H9 (cell line): ENCODE results near the gene LDLRAD4. TPM values are rescaled to one million over a fixed set of nuclear protein-coding genes. Genes with fewer than 3 reads are reported as not detected.

Experiments
- DNase-seq: peaks from one replicate; pipeline ENCODE4 v3.0.0-alpha.2; 2017
- H2AFZ ChIP-seq: one replicate; pipeline ENCODE4 v1.6.1; 2013; ENCODE audit warnings: mild to moderate bottlenecking, low read length, control low read depth, moderate library complexity
- H2AK5ac ChIP-seq: 2 replicates; pipeline ENCODE4 v1.6.1; 2013; ENCODE audit warnings: low read length, control low read depth, mixed read lengths; ENCODE audit not compliant: insufficient read length
- H2BK120ac ChIP-seq: one replicate; pipeline ENCODE4 v1.6.1; 2013; ENCODE audit warnings: low read depth, mild to moderate bottlenecking, low read length, control low read depth, inconsistent platforms; ENCODE audit not compliant: poor library complexity, severe bottlenecking
- H2BK12ac ChIP-seq: 2 replicates; pipeline ENCODE4 v1.6.1; 2013; ENCODE audit warnings: low read length, control low read depth, mixed read lengths, low read depth; ENCODE audit not compliant: insufficient read length
- H2BK15ac ChIP-seq: 2 replicates; pipeline ENCODE4 v1.6.1; 2013; ENCODE audit warnings: low read depth, low read length, control low read depth
- H2BK20ac ChIP-seq: one replicate; pipeline ENCODE4 v1.6.1; 2013; ENCODE audit warnings: low read depth, mild to moderate bottlenecking, low read length, control low read depth, inconsistent platforms; ENCODE audit not compliant: poor library complexity, severe bottlenecking
- H2BK5ac ChIP-seq: 2 replicates; pipeline ENCODE4 v1.6.1; 2013; ENCODE audit warnings: low read length, control low read depth, mixed read lengths; ENCODE audit not compliant: insufficient read length
- H3K14ac ChIP-seq: 2 replicates; pipeline ENCODE4 v1.6.1; 2013; ENCODE audit warnings: low read length, control low read depth; ENCODE audit not compliant: insufficient read depth
- H3K18ac ChIP-seq: 2 replicates; pipeline ENCODE4 v1.6.1; 2013; ENCODE audit warnings: low read depth, mild to moderate bottlenecking, mixed read lengths, low read length, control low read depth; ENCODE audit not compliant: insufficient read length
- H3K23ac ChIP-seq: 2 replicates; pipeline ENCODE4 v1.6.1; 2013; ENCODE audit warnings: low read length, control low read depth, mixed read lengths, low read depth; ENCODE audit not compliant: insufficient read length
- H3K23me2 ChIP-seq: 2 replicates; pipeline ENCODE4 v1.6.1; 2013; ENCODE audit warnings: low read depth, mild to moderate bottlenecking, mixed read lengths, low read length, control low read depth; ENCODE audit not compliant: insufficient read length, poor library complexity, severe bottlenecking
- H3K27ac ChIP-seq: 2 replicates; pipeline ENCODE4 v1.5.1; 2013; ENCODE audit warnings: low read length, control low read depth, mixed read lengths, low read depth; ENCODE audit not compliant: insufficient read length
- H3K27me3 ChIP-seq: 2 replicates; pipeline ENCODE4 v1.6.1; 2013; ENCODE audit warnings: low read length, control low read depth, inconsistent platforms; ENCODE audit not compliant: insufficient read depth
- H3K4ac ChIP-seq: 2 replicates; pipeline ENCODE4 v1.6.1; 2013; ENCODE audit warnings: low read depth, mild to moderate bottlenecking, control low read depth, inconsistent platforms, low read length, moderate library complexity
- H3K4me1 ChIP-seq: 2 replicates; pipeline ENCODE4 v1.6.1; 2013; ENCODE audit warnings: low read length, control low read depth, inconsistent platforms; ENCODE audit not compliant: insufficient read depth
- H3K4me2 ChIP-seq: 2 replicates; pipeline ENCODE4 v1.6.1; 2013; ENCODE audit warnings: low read length, control low read depth, mixed read lengths; ENCODE audit not compliant: insufficient read length, insufficient read depth
- H3K56ac ChIP-seq: 2 replicates; pipeline ENCODE4 v1.6.1; 2013; ENCODE audit warnings: low read depth, mild to moderate bottlenecking, mixed read lengths, low read length, control low read depth; ENCODE audit not compliant: insufficient read length
- H3K79me1 ChIP-seq: 2 replicates; pipeline ENCODE4 v1.6.1; 2013; ENCODE audit warnings: low read depth, mild to moderate bottlenecking, moderate library complexity, low read length, control low read depth, inconsistent platforms; ENCODE audit not compliant: insufficient read depth, poor library complexity, severe bottlenecking
- H3K79me2 ChIP-seq: 2 replicates; pipeline ENCODE4 v1.6.1; 2013; ENCODE audit warnings: low read length, control low read depth, inconsistent platforms; ENCODE audit not compliant: insufficient read depth
- H3K9ac ChIP-seq: 2 replicates; pipeline ENCODE4 v1.6.1; 2013; ENCODE audit warnings: low read length, control low read depth, mixed read lengths; ENCODE audit not compliant: insufficient read length; ENCODE audit errors: extremely low read depth
- H3K9me3 ChIP-seq: one replicate; pipeline ENCODE4 v1.6.1; 2013; ENCODE audit warnings: low read depth, low read length, inconsistent platforms; ENCODE audit not compliant: control insufficient read depth
- H3T11ph ChIP-seq: one replicate; pipeline ENCODE4 v1.6.1; 2013; ENCODE audit warnings: mild to moderate bottlenecking, low read length, control low read depth, inconsistent platforms
- H4K20me1 ChIP-seq: one replicate; pipeline ENCODE4 v1.6.1; 2013; ENCODE audit not compliant: control insufficient read depth, insufficient read length, insufficient read depth
- H4K5ac ChIP-seq: 2 replicates; pipeline ENCODE4 v1.6.1; 2013; ENCODE audit warnings: low read depth, mild to moderate bottlenecking, mixed read lengths, low read length, control low read depth; ENCODE audit not compliant: insufficient read length
- H4K8ac ChIP-seq: replicated peaks from 2 replicates; pipeline ENCODE4 v1.6.1; 2013; ENCODE audit warnings: low read length, control low read depth, mixed read lengths, low read depth; ENCODE audit not compliant: insufficient read length
- H4K91ac ChIP-seq: 2 replicates; pipeline ENCODE4 v1.6.1; 2013; ENCODE audit warnings: low read depth, mild to moderate bottlenecking, moderate library complexity, mixed read lengths, low read length, control low read depth; ENCODE audit not compliant: insufficient read length
- H3K27ac Mint-ChIP-seq, 3 experiments: 2 replicates in 2 of 3; 3 replicates in 1 of 3; pipeline ENCODE4 v1.8.0; 2020 to 2021; ENCODE audit warnings: mixed read lengths in 3 of 3, mild to moderate bottlenecking in 1 of 3, moderate library complexity in 1 of 3
- H3K27me3 Mint-ChIP-seq: 2 replicates; pipeline ENCODE4 v1.8.0; 2021; ENCODE audit warnings: low read depth, mild to moderate bottlenecking, moderate library complexity, mixed read lengths
- H3K36me3 Mint-ChIP-seq, 3 experiments: 2 replicates in 2 of 3; 3 replicates in 1 of 3; pipeline ENCODE4 v1.8.0; 2020 to 2021; ENCODE audit warnings: low read depth in 3 of 3, mixed read lengths in 3 of 3; ENCODE audit not compliant: insufficient read depth in 1 of 3
- H3K4me1 Mint-ChIP-seq, 2 experiments: 2 replicates each; pipeline ENCODE4 v1.8.0; 2020; ENCODE audit warnings: mixed read lengths in 2 of 2
- H3K4me3 Mint-ChIP-seq, 2 experiments: 2 replicates in 1 of 2; 3 replicates in 1 of 2; pipeline ENCODE4 v1.8.0; 2020 to 2021; ENCODE audit warnings: mild to moderate bottlenecking in 2 of 2, mixed read lengths in 2 of 2, moderate library complexity in 1 of 2
- H3K9me3 Mint-ChIP-seq, 2 experiments: 2 replicates in 1 of 2; 3 replicates in 1 of 2; pipeline ENCODE4 v1.8.0; 2020; ENCODE audit warnings: mild to moderate bottlenecking in 2 of 2, mixed read lengths in 2 of 2, moderate library complexity in 1 of 2
- whole genome bisulfite sequencing: extraction: QIAGEN DNeasy Blood & Tissue Kit; methylation state at CpG from one replicate; pipeline ENCODE4 v1.1.7; 2013; ENCODE audit warnings: missing lambda C conversion rate, low lambda C conversion rate, mixed read lengths; ENCODE audit not compliant: insufficient read length; ENCODE audit errors: extremely low coverage; 5-methylcytosine and 5-hydroxymethylcytosine counted together
- total RNA-seq: library from RNA; stranded (reverse); gene quantifications from 2 replicates; pipeline ENCODE4 v1.2.1, GENCODE V29; 2021
- TF ChIP-seq, protein P1 (sequence below): fragments of 200-600 bp; sonication (generic); conservative IDR thresholded peaks from 3 replicates; pipeline ENCODE4 v1.8.0; 2021; ENCODE audit warnings: antibody characterized with exemption, mild to moderate bottlenecking

Gene LDLRAD4
- total RNA-seq, 1 experiment from 2014 or later, result 3.9 TPM

DNA sequence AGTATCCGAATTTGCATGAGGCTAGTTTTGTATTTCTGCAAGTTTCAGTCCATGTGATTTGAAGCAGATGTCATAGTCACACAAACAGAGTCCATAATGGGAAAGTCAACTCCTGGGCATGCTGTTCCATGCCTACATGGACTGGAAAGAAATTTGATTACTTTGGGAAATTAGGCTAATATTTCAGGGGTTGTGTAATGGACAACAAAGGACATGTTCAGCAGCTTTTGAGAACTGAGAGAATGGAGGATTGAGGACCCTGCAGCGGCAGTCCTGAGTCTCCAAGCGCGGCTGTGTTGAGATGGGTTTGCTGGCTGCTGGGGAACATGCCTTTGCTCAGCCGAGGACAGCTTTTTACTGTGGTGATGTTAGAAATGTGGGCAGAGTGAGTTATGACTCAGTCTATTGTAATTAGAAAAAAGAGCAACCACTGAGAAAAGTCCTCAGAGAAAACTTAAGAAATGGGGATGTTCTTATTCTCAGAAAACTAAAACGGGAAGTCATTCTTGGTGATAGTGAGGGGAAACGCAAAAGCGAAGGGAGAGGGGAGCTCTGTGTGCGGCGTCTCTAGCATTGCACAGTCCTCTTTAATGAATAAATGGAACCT lies 358.6 kb downstream of the LDLRAD4 start:
- no peak overlapping the region for H3T11ph ChIP-seq
- H3K9ac ChIP-seq, result no peak overlapping the region
- no peak overlapping the region for H3K4ac ChIP-seq
- H3K27ac ChIP-seq, result no peak overlapping the region
- H2AFZ ChIP-seq, result no peak overlapping the region
- no peak overlapping the region for H2BK20ac ChIP-seq
- H4K5ac ChIP-seq, result no peak overlapping the region
- no peak overlapping the region for H4K91ac ChIP-seq
- no peak overlapping the region for H4K8ac ChIP-seq
- no peak overlapping the region for H2AK5ac ChIP-seq
- DNase-seq, result no peak
- H2BK15ac ChIP-seq, result no peak overlapping the region
- no peaks in the 10 kb centered on the region for H3K79me2 ChIP-seq
- no peak overlapping the region for H2BK12ac ChIP-seq
- Mint-ChIP-seq H3K27ac (no peak overlapping the region), H3K9me3 (no peaks in the 10 kb centered on the region), H3K36me3 (no peaks in the 10 kb centered on the region; a peak in 1 of 7 replicates), H3K27me3 (no peaks in the 10 kb centered on the region), H3K4me1 (no peaks in the 10 kb centered on the region), H3K4me3 (no peak overlapping the region)
- H3K23ac ChIP-seq, result no peak overlapping the region
- WGBS, result no CpG with 5 or more reads among the region's 10 CpGs
- H3K79me1 ChIP-seq, result no peaks in the 10 kb centered on the region
- no peak overlapping the region for H2BK120ac ChIP-seq
- H3K4me2 ChIP-seq, result no peak overlapping the region
- no peaks in the 10 kb centered on the region for H3K23me2 ChIP-seq
- no peaks in the 10 kb centered on the region for H3K9me3 ChIP-seq
- no peaks in the 10 kb centered on the region for H4K20me1 ChIP-seq
- H3K27me3 ChIP-seq, result no peaks in the 10 kb centered on the region
- H3K14ac ChIP-seq, result no peak overlapping the region
- H3K18ac ChIP-seq, result no peak overlapping the region
- H2BK5ac ChIP-seq, result no peak overlapping the region
- no peak overlapping the region for H3K56ac ChIP-seq
- TF ChIP-seq, protein P1, sequence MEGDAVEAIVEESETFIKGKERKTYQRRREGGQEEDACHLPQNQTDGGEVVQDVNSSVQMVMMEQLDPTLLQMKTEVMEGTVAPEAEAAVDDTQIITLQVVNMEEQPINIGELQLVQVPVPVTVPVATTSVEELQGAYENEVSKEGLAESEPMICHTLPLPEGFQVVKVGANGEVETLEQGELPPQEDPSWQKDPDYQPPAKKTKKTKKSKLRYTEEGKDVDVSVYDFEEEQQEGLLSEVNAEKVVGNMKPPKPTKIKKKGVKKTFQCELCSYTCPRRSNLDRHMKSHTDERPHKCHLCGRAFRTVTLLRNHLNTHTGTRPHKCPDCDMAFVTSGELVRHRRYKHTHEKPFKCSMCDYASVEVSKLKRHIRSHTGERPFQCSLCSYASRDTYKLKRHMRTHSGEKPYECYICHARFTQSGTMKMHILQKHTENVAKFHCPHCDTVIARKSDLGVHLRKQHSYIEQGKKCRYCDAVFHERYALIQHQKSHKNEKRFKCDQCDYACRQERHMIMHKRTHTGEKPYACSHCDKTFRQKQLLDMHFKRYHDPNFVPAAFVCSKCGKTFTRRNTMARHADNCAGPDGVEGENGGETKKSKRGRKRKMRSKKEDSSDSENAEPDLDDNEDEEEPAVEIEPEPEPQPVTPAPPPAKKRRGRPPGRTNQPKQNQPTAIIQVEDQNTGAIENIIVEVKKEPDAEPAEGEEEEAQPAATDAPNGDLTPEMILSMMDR, result no peak
- H3K4me1 ChIP-seq, result no peaks in the 10 kb centered on the region
